NCI-H146 treated with DMSO at 0.1 percent for 48 hours (cell line): ENCODE results near the gene PKP1.
A peak's percentile ranks its signal among the peaks of the same experiment; 100 is the strongest.

Experiments used
- DNase-seq: peaks from one replicate; lab custom pipeline; 2025; ENCODE audit not compliant: unreplicated experiment; lab: John Stamatoyannopoulos, UW

The PKP1 gene

DNA sequence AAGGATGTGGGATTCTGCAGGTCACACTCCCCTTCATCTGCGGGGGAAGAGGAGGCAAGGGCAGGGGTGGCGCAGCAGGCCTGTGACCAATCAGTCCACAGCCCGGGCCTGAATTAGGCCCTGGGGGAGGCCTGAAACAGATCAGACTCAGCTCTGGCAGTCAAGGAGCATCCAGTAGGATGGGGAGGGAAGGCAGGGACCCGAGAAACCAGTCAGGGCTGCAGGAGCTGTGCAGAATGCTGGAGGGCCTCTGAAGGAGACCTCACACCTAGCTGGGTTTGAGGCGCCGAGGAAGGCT, 81.5 kb downstream of the PKP1 start:
- DNase-seq: no peak

GRCh38 chr1:201365251-201365650, 81.9 kb downstream of the PKP1 start:
- DNase-seq: no peak

- DNase-seq: no peak
Observed at GRCh38 chr1:201366696-201367095, 83.4 kb downstream of the PKP1 start.

DNA sequence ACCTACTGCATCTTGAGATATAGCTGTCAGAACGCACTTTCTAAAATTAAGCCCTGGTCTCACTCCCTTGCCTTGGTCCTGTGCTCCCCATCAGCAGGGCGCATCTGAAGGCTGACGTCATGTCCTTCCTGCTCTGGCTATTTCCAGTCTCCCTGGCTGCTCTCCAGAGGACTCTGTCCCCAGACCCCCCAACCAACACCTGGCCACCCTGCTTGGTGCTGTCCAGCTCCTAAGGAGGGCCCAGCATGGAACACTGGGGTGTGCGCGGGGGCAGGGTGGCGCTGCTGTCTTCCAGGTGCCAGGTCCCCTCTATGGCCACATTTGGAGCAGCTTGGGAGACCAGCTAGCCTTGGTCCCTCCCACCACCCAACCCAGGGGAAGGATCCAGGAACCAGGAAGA, 85.9 kb downstream of the PKP1 start:
- no peak for DNase-seq

GRCh38 chr1:201370500-201370899, 87.2 kb downstream of the PKP1 start:
- DNase-seq: no peak

GRCh38 chr1:201371276-201371675, 88.0 kb downstream of the PKP1 start:
- no peak for DNase-seq

DNA sequence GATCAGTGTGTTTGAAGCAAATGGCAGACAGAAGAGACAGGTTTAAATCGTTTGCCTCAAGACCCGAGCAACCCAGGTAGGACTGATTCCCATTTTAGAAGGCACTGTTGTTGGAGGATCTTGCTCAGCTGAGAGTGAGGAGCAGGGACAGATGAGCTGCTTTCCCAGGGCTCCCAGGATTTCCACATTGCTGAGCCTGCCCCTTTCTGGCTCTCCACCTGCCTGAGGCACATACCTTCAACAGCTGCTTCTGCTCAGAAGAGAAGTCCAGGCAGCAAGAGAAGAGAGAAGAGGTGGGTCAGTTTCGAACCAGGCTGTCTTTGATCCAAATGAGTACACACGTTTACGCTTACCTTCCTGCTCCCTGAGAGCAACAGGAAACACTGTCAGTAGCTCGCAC, 88.5 kb downstream of the PKP1 start:
- DNase-seq: no peak

DNA sequence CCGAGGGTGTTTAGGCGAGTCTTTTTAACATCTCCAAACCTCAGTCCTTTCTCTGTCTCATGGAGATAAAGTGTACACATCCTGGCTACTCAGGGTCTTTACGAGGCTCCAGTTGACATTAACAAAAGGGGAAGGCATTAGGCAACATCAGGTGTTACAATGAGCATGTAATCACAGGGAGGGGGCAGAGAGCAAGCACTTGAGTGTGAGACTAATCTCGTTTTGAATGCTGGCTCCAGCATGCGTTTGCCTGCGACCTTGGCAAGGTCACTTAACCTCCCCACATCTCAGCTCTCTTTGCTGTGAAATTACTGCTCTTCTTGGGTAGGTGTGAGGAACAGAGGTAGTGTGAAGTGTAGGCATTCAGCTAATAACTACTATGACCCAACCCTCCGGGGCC, 91.1 kb downstream of the PKP1 start:
- DNase-seq: peak; percentile 70

DNA sequence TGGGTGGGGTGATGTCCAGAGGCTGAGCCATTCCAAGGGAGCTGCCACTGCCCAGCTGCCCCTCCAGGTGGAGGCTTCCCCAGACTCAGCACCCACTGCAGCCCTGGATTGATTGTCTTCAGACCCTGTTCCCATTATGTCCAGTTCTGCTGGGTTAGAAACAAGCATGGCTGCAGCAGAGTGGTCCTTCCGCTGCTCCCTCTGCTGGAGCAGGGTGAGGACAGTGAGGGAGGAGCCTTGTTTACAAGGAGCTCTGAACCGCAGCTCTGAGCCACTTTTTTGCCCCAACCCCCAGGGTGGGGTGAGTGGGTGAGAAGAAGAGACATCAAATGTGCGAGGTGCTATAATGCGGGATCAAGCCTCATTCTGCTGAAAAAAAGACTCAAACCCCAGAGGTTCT, 91.9 kb downstream of the PKP1 start:
- no peak for DNase-seq

GRCh38 chr1:201376107-201376463, 92.8 kb downstream of the PKP1 start:
- DNase-seq: no peak

DNA sequence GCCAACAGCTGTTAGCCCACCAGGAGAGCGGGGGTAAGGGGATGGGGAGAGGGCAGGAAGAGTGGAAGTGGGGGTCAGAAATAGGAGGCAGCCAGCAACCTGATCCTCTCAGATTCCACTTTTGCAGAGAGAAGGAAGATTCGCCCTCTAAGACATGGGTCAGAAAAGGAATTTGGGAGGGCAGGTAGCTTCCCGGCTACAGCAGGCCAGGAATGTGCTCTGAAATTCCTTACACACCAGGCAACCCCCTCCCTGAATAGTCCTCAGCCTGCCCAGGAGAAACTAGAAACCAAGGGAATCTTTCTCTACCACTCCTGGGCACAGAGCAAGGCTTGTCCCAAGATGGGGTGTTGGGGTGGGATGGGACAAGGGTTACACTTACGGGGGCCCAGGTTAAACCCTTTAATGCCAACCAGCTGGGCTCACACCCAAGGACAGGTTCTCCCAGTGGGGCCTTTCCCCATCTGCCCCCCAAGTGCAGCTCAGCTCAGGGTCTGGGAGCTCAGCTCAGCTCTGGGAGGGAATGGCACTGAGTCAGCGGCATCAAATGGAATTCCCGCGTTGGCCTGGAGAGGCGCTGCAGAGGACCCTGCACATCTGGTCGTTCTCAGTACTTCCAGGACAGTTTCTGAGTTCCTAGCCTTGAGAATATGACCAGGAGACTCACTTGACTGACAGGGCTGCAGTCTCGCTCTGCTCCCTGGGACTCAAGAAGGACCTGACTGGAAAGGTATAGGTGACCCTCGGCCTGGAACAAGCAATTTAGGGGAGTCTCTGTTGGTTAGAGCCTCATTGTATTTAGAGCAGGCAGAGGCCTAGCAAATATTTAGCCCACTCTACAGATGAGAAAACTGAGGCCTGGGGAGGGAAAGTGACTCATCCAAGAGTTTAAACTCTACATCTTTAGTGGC, 93.4 kb downstream of the PKP1 start:
- DNase-seq: no peak

- no peak for DNase-seq
Observed at GRCh38 chr1:201377611-201378092, 94.3 kb downstream of the PKP1 start, which contains the start of gene TNNT2. Gene TNNT2 (minus strand): TSS chr1:201377680. CDS start chr1:201373254, 4,426 bp downstream.

DNA sequence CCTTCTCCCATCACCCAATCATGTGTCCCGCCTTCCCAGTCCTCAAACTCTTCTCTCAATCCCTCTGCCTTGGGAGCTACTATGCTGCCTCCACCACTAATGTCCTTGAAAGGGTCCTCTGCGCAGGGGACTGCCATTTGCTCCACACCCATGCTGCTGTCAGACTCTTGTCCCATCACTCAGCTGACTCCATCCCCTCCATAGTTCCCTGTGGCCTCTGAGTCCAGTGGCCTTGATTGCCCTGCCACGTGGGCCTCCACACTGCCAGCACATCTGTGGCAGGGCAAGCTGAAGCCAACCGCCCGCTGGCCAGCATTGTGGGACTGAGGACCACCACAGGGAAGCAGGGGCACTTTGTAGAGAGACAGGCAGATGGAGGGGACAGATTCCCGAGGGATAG, 95.5 kb downstream of the PKP1 start:
- no peak for DNase-seq

- no peak for DNase-seq
Observed at GRCh38 chr1:201379733-201380242, 96.5 kb downstream of the PKP1 start.

DNA sequence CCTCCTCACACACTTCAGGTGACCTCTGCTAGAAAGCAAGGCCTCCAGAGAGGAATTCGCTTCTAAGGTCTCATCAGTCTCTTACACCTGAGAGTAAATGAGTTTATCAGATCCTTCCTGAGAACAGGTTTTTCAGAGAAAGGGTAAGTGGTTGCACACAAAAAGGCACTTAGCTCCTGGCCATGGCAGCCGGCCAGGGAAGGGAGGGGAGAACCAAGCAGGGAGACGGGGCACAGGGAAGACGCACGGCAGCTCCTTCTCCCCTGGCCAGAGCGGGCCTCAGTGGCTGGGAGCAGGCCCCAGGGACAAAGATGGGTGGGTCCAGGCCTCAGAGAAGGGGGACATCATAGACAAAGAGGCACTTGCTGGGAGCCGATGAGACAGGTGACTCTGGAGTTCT, 97.8 kb downstream of the PKP1 start:
- DNase-seq: no peak
